Sigmoid colon (tissue), 7 donors: ENCODE measurements around the gene MMP7. TPM values are rescaled to one million over a fixed set of nuclear protein-coding genes. Genes with fewer than 3 reads are reported as not detected.

ENCODE experiments used
- DNase-seq: peaks from one replicate; pipeline ENCODE4 v3.0.0-alpha.2; 2019
- H3K27ac ChIP-seq, 4 donors: fragments of 200-600 bp; sonication (generic); one replicate each; pipeline ENCODE4 v1.5.1; 2016 to 2019; ENCODE audit warnings: mild to moderate bottlenecking in 1 of 4
- H3K27me3 ChIP-seq, 3 donors: fragments of 200-600 bp; sonication (generic); one replicate each; pipeline ENCODE4 v1.5.1; 2019; ENCODE audit warnings: mild to moderate bottlenecking in 1 of 3
- H3K36me3 ChIP-seq, 4 donors: fragments of 200-600 bp; sonication (generic); one replicate each; pipeline ENCODE4 v1.5.1; 2016 to 2019
- H3K4me1 ChIP-seq, 4 donors: fragments of 200-600 bp; sonication (generic); one replicate each; pipeline ENCODE4 v1.5.1; 2017 to 2019
- H3K4me3 ChIP-seq, 4 donors: fragments of 200-600 bp; sonication (generic); one replicate each; pipeline ENCODE4 v1.5.1; 2017 to 2019; ENCODE audit warnings: mild to moderate bottlenecking in 2 of 4, moderate library complexity in 1 of 4
- H3K9me3 ChIP-seq, 4 donors: fragments of 200-600 bp in 3 of 4; sonication (generic) in 3 of 4; one replicate each; pipeline versions ENCODE4 v1.5.1 to v1.6.1; 2013 to 2019
- EP300 ChIP-seq, 4 donors: sonication (generic); formaldehyde crosslinking; IDR thresholded peaks; one replicate each; pipeline ENCODE4 v1.6.1; 2017; ENCODE audit warnings: antibody characterized with exemption in 4 of 4
- POLR2A ChIP-seq, 2 donors: fragments of 450-650 bp; IDR thresholded peaks; one replicate each; pipeline ENCODE4 v1.6.1; 2016; ENCODE audit warnings: antibody characterized with exemption in 2 of 2, mild to moderate bottlenecking in 2 of 2, moderate library complexity in 2 of 2
- POLR2AphosphoS5 ChIP-seq, 4 donors: sonication (generic); formaldehyde crosslinking; IDR thresholded peaks; one replicate each; pipeline ENCODE4 v1.6.1; 2017; ENCODE audit warnings: antibody characterized with exemption in 4 of 4
- WGBS, 2 donors: extraction: QIAGEN DNeasy Blood & Tissue Kit; methylation state at CpG; one replicate each; pipeline ENCODE4 v1.1.7; 2013; 5-methylcytosine and 5-hydroxymethylcytosine counted together
- intact Hi-C: fragments of 100-400 bp; cut with DNase I; formaldehyde crosslinking; loops from one replicate; pipeline ENCODE4 v1.15.1; 2023
- polyA plus RNA-seq, 3 donors: library from polyadenylated mRNA; stranded (reverse); fragments of 200-250 nt; gene quantifications; one replicate each; pipeline ENCODE4 v1.2.3, GENCODE V29; 2013
- total RNA-seq, 4 donors: library from RNA; depleted of rRNA; stranded (reverse); fragments of >200 nt; gene quantifications; one replicate each; pipeline ENCODE4 v1.1.0, GENCODE V29; 2016
- TF ChIP-seq, protein P1 (sequence below), 4 experiments: fragments of 450-650 bp in 3 of 4; fragments of 200-600 bp in 1 of 4; IDR thresholded peaks; one replicate each; pipeline ENCODE4 v1.5.1; 2016 to 2019; ENCODE audit warnings: antibody characterized with exemption in 4 of 4, mild to moderate bottlenecking in 3 of 4, moderate library complexity in 2 of 4
- donor health status: healthy with polysubstance abuse.
- donor health status: Bipolar disorder and iron deficiency.
- donor health status: healthy.

Gene MMP7
- total and polyA plus RNA-seq, 7 donors = 11.8 TPM; not detected in 6

DNA sequence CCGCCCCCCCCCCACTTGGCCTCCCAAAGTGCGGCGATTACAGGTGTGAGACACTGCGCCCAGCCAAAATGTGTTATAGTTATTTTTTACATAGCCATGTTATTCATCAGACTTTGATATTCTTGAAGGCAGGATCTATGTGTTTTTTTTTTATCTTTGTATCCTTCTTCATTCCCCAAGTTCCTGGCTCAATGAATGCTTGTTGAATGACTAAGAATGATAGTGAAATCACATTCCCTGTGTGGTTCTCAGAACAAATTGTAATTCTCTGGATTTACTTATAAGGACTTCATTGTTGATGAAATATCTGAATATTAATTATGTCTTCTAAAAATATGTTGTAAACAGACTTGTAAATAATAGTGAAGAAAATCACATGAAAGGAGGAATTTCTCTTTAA is 33.5 kb downstream of the MMP7 start:
- Histone ChIP-seq H3K36me3 (no peaks in the 10 kb centered on the region), H3K27ac (no peak overlapping the region), H3K9me3 (no peaks in the 10 kb centered on the region), H3K27me3 (no peaks in the 10 kb centered on the region), H3K4me3 (no peak overlapping the region), H3K4me1 (peaks cover 0 to 32% (median 13%) of the 10 kb centered on the region in 4 donors)
- no peak for TF ChIP-seq EP300 (IDR thresholded peaks at IDR 0.05)
- intact Hi-C loops = loop anchor here (5.0 kb wide), 1 partner anchor 115 kb away; no protein-coding TSS in a partner anchor
- 93 to 98% methylated on average over 3 to 4 of the region's 4 CpGs for WGBS, 2 donors
- no peak for DNase-seq

DNA sequence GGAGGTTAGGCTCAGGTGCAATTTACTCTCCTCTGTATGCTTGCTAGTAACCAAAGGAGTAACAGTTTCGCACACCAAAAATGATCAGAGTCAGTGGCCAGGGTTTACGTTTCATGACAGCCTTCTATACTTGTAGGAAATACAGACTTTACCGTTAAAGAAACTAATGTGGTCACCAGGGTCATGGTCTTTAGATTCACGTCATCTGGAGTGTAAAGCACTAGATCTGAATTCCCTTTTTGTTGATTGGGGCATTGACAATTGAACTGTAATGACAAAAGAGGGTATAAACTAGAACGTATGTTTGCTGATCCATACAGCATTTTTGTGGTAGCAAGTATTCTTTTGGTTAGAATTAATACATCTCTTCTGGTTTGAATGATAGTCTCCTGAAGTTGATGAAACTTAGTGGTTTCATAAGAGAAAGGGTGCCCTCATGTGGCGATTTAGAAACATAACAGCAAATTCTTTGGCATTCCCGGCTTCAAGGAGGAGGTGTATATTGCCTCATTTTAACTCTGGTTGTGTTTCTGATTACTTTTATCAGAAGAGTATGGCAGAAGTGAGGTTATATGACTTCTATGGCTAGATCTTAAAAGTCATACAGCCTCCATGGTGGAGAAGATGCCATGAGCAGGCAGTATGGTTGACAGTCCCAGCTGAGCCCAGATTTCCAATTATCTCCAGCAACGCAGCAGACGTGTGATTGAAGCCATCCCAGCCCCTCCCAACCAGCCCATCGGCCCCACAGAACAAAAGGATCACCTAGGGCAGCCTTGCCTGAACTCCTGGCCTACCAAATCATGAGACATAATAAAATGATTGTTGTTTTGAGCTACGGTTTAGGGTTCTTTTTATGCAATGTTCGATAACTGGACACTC is 35.1 kb downstream of the MMP7 start:
- Histone ChIP-seq H3K36me3 (no peaks in the 10 kb centered on the region), H3K4me3 (no peak overlapping the region), H3K27me3 (no peaks in the 10 kb centered on the region), H3K27ac (peak overlapping the region in 1 of 4 donors; percentile 42), H3K4me1 (peaks cover 0 to 20% (median 7%) of the 10 kb centered on the region in 4 donors), H3K9me3 (no peaks in the 10 kb centered on the region)
- TF ChIP-seq, protein P1, sequence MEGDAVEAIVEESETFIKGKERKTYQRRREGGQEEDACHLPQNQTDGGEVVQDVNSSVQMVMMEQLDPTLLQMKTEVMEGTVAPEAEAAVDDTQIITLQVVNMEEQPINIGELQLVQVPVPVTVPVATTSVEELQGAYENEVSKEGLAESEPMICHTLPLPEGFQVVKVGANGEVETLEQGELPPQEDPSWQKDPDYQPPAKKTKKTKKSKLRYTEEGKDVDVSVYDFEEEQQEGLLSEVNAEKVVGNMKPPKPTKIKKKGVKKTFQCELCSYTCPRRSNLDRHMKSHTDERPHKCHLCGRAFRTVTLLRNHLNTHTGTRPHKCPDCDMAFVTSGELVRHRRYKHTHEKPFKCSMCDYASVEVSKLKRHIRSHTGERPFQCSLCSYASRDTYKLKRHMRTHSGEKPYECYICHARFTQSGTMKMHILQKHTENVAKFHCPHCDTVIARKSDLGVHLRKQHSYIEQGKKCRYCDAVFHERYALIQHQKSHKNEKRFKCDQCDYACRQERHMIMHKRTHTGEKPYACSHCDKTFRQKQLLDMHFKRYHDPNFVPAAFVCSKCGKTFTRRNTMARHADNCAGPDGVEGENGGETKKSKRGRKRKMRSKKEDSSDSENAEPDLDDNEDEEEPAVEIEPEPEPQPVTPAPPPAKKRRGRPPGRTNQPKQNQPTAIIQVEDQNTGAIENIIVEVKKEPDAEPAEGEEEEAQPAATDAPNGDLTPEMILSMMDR (IDR thresholded peaks at IDR 0.05) = peak; percentile 50 to 78 (median 70)
- no peak for TF ChIP-seq POLR2AphosphoS5 (IDR thresholded peaks at IDR 0.05)
- intact Hi-C loops = loop anchor here (1.0 to 5.0 kb wide), 4 partner anchors 43 to 149 kb away; partner anchors contain the start of genes BIRC2 and TMEM123
- 20 to 44% methylated on average over 12 of the region's 12 CpGs for WGBS, 2 donors
- DNase-seq = no peak

DNA sequence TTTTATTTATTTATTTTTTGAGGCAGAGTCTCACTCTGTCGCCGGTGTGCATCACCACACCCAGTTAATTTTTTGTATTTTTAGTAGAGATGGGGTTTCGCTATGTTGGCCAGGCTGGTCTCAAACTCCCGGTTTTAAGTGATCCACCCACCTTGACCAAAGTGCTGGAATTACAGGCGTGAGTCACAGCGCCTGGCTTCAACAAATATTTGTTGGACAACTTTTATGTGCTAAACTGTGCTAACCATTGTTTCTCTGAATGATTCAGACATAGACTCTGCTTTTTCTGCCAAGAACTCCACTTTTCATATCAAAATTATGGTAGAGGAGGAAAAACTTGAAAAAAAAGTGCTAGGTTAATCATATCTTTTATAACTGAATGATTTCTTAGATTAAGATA is 36.3 kb downstream of the MMP7 start:
- Histone ChIP-seq H3K27me3 (no peaks in the 10 kb centered on the region), H3K4me1 (peaks cover 0 to 14% (median 6%) of the 10 kb centered on the region in 4 donors), H3K9me3 (no peaks in the 10 kb centered on the region), H3K4me3 (no peak overlapping the region), H3K27ac (no peak overlapping the region), H3K36me3 (no peaks in the 10 kb centered on the region)
- intact Hi-C loops = loop anchor here (2.0 to 5.0 kb wide), 4 partner anchors 41 to 207 kb away; partner anchors contain the start of genes BIRC2 and TMEM123
- no peak for DNase-seq
- WGBS, 2 donors = 15 to 61% methylated on average over 6 of the region's 6 CpGs
- TF ChIP-seq POLR2A (IDR thresholded peaks at IDR 0.05) = no peak
- TF ChIP-seq EP300 (IDR thresholded peaks at IDR 0.05) = no peak
- TF ChIP-seq, protein P1 (IDR thresholded peaks at IDR 0.05) = no peak
- no peak for TF ChIP-seq POLR2AphosphoS5 (IDR thresholded peaks at IDR 0.05)

DNA sequence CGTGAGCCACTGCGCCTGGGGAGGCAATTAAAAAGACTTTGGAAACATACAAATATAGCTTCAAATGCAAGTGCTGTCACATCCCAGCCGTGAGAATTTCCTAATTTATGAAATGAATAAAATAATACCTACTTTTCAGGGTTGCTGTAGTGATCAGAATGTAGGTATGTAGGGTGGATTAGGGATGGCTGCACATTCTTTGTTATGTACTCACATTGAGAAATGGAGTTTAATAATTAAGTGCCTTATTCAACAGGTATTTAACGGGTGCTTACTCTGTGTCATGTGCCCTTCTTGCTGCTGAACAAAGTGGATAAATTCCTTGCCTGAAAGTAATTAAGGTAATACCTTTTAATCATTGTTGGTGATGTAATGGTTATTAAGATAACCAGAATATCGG is 37.0 kb downstream of the MMP7 start:
- H3K36me3 ChIP-seq = no peaks in the 10 kb centered on the region
- WGBS, 2 donors = 73 to 85% methylated on average over 5 of the region's 5 CpGs
- H3K4me1 ChIP-seq = peaks cover 0 to 11% (median 3%) of the 10 kb centered on the region in 4 donors
- intact Hi-C loops = loop anchor here (5.0 kb wide), 2 partner anchors 174 to 206 kb away; no protein-coding TSS in a partner anchor
- no peak overlapping the region for H3K4me3 ChIP-seq
- H3K27ac ChIP-seq = no peak overlapping the region
- no peaks in the 10 kb centered on the region for H3K27me3 ChIP-seq
- no peak for DNase-seq
- no peaks in the 10 kb centered on the region for H3K9me3 ChIP-seq
- TF ChIP-seq POLR2AphosphoS5 (IDR thresholded peaks at IDR 0.05) (no peak), EP300 (IDR thresholded peaks at IDR 0.05) (no peak), POLR2A (IDR thresholded peaks at IDR 0.05) (no peak)
- TF ChIP-seq, protein P1 (IDR thresholded peaks at IDR 0.05) = no peak

DNA sequence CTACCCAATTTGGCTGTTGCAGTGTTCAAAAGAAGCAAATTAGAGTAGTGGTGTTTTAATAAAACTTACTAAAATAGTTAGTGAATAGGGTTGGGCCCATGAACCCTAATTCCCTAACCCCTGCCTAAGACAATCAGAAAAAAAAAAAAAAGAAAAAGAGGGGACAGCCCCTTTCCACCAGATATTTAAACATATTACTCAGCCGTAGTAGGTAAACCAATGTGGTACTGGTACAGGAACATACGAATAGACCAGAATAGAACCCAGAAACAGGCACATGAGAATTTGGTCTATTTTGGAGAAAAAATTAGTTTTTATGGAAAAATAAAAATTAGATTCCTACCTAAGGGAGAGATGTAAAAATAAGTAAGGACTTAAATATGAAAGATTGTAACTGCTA is 38.6 kb downstream of the MMP7 start:
- DNase-seq = no peak
- H3K9me3 ChIP-seq = no peaks in the 10 kb centered on the region
- H3K27ac ChIP-seq = no peak overlapping the region
- no peak overlapping the region for H3K4me3 ChIP-seq
- WGBS, 2 donors = 78 to 93% methylated on average over 2 of the region's 2 CpGs
- no peaks in the 10 kb centered on the region for H3K36me3 ChIP-seq
- intact Hi-C loops = loop anchor here (5.0 kb wide), 2 partner anchors 175 to 205 kb away; no protein-coding TSS in a partner anchor
- no peaks in the 10 kb centered on the region for H3K27me3 ChIP-seq
- no peak for TF ChIP-seq POLR2AphosphoS5 (IDR thresholded peaks at IDR 0.05)
- TF ChIP-seq EP300 (IDR thresholded peaks at IDR 0.05) = no peak
- TF ChIP-seq, protein P1 (IDR thresholded peaks at IDR 0.05) = no peak
- TF ChIP-seq POLR2A (IDR thresholded peaks at IDR 0.05) = no peak
- H3K4me1 ChIP-seq = peaks cover 0 to 11% (median 3%) of the 10 kb centered on the region in 4 donors
